ENCODE results near the gene TMCO2.

GRCh38 chr1:40272653-40273213 is 25.0 kb downstream of the TMCO2 start:
- TF ChIP-seq CTCF (conservative IDR thresholded peaks at IDR 0.05; ENCODE audit: low read depth, low read length): no peak
- TF ChIP-seq EZH2phosphoT487 (IDR thresholded peaks at IDR 0.05; ENCODE audit: borderline replicate concordance, low read length): no peak

All from PC-3 (cell line).